ENCODE results near the gene RPL36.
"Not testable (repeated sequence)": the region's sequence is repeated elsewhere in the genome, so short reads cannot be mapped to it uniquely, and the experiment has no call there.

Gene RPL36

GRCh38 chr19:5706876-5707573 lies 16.9 kb downstream of the RPL36 start:
- no peak for DNase-seq (ENCODE audit: low spot score)

- DNase-seq (ENCODE audit: low spot score), result no peak
Measured at GRCh38 chr19:5707576-5708575, 17.8 kb downstream of the RPL36 start.

GRCh38 chr19:5711025-5711424 lies 20.9 kb downstream of the RPL36 start:
- DNase-seq (ENCODE audit: low spot score), result no peak

GRCh38 chr19:5711713-5712161 lies 21.6 kb downstream of the RPL36 start:
- DNase-seq (ENCODE audit: low spot score), result no peak

- no peak for DNase-seq (ENCODE audit: low spot score)
Measured at GRCh38 chr19:5713228-5713627, 23.1 kb downstream of the RPL36 start.

GRCh38 chr19:5714816-5715215 lies 24.7 kb downstream of the RPL36 start:
- DNase-seq (ENCODE audit: low spot score), result no peak

GRCh38 chr19:5717215-5717935 lies 27.3 kb downstream of the RPL36 start:
- no peak for DNase-seq (ENCODE audit: low spot score)

- DNase-seq (ENCODE audit: low spot score), result no peak
Measured at GRCh38 chr19:5718037-5718578, 28.0 kb downstream of the RPL36 start.

- DNase-seq (ENCODE audit: low spot score), result no peak
Measured at GRCh38 chr19:5718579-5719273, 28.6 kb downstream of the RPL36 start.

- peak; percentile 8 for DNase-seq (ENCODE audit: low spot score)
Measured at GRCh38 chr19:5719274-5719960, 29.3 kb downstream of the RPL36 start.

- peak; percentile 99 for DNase-seq (ENCODE audit: low spot score)
Measured at GRCh38 chr19:5719961-5720790, 30.1 kb downstream of the RPL36 start, which contains the start of the genes CATSPERD and LONP1. Gene CATSPERD (plus strand): TSS chr19:5720637. CDS start chr19:5720738, 101 bp downstream. Gene LONP1 (minus strand): TSS chr19:5720146. CDS start chr19:5720132, 14 bp downstream.

GRCh38 chr19:5727453-5728050 lies 37.5 kb downstream of the RPL36 start:
- no peak for DNase-seq (ENCODE audit: low spot score)

- DNase-seq (ENCODE audit: low spot score), result not testable (repeated sequence)
Measured at GRCh38 chr19:5733172-5733571, 43.1 kb downstream of the RPL36 start.

- no peak for DNase-seq (ENCODE audit: low spot score)
Measured at GRCh38 chr19:5738423-5738822, 48.3 kb downstream of the RPL36 start.

Data from globus pallidus (tissue), 1 donor.